SHP77 treated with DMSO at 0.1 percent for 48 hours (cell line): ENCODE measurements around the gene HNRNPLL.
"Not testable (repeated sequence)": the region's sequence is repeated elsewhere in the genome, so short reads cannot be mapped to it uniquely, and the experiment has no call there.

Source experiments
- DNase-seq: peaks from one replicate; lab custom pipeline; 2025; lab: John Stamatoyannopoulos, UW

HNRNPLL gene

GRCh38 chr2:38619458-38620164 lies 16.9 kb upstream of the HNRNPLL start:
- no peak for DNase-seq

GRCh38 chr2:38617301-38617700 lies 14.6 kb upstream of the HNRNPLL start:
- DNase-seq = no peak

- no peak for DNase-seq
These were observed 12.5 kb upstream of the HNRNPLL start for GRCh38 chr2:38615237-38615636.

- no peak for DNase-seq
These were observed 11.1 kb upstream of the HNRNPLL start for GRCh38 chr2:38613849-38614213.

- no peak for DNase-seq
These were observed 10.6 kb upstream of the HNRNPLL start for GRCh38 chr2:38613126-38613848.

- DNase-seq = no peak
These were observed 8.4 kb upstream of the HNRNPLL start for GRCh38 chr2:38610851-38611801.

- DNase-seq = not testable (repeated sequence)
These were observed 6.5 kb upstream of the HNRNPLL start for GRCh38 chr2:38609246-38609645.

GRCh38 chr2:38608755-38609154 lies 6.0 kb upstream of the HNRNPLL start:
- DNase-seq = no peak

- no peak for DNase-seq
These were observed 2.6 kb upstream of the HNRNPLL start for GRCh38 chr2:38605298-38605830.

GRCh38 chr2:38603402-38604290 lies 918 bp upstream of the HNRNPLL start:
- DNase-seq = peak; percentile 63

- no peak for DNase-seq
These were observed 494 bp downstream of the HNRNPLL start for GRCh38 chr2:38602136-38602731.

GRCh38 chr2:38601463-38602135 lies 1.1 kb downstream of the HNRNPLL start:
- DNase-seq = no peak

GRCh38 chr2:38600921-38601455 lies 1.7 kb downstream of the HNRNPLL start:
- DNase-seq = no peak

GRCh38 chr2:38600242-38600891 lies 2.4 kb downstream of the HNRNPLL start:
- DNase-seq = no peak

- no peak for DNase-seq
These were observed 3.0 kb downstream of the HNRNPLL start for GRCh38 chr2:38599706-38600105.

GRCh38 chr2:38598991-38599295 lies 3.8 kb downstream of the HNRNPLL start:
- no peak for DNase-seq

GRCh38 chr2:38598200-38598990 lies 4.3 kb downstream of the HNRNPLL start:
- DNase-seq = no peak

GRCh38 chr2:38597115-38597514 lies 5.6 kb downstream of the HNRNPLL start:
- DNase-seq = no peak

- no peak for DNase-seq
These were observed 6.5 kb downstream of the HNRNPLL start for GRCh38 chr2:38596229-38596628.
